ENCODE results near the gene CIBAR2. TPM values are rescaled to one million over a fixed set of nuclear protein-coding genes. Genes with fewer than 3 reads are reported as not detected.

The CIBAR2 gene
- total RNA-seq, 1 donor from 2014 or later = 4.9 TPM

DNA sequence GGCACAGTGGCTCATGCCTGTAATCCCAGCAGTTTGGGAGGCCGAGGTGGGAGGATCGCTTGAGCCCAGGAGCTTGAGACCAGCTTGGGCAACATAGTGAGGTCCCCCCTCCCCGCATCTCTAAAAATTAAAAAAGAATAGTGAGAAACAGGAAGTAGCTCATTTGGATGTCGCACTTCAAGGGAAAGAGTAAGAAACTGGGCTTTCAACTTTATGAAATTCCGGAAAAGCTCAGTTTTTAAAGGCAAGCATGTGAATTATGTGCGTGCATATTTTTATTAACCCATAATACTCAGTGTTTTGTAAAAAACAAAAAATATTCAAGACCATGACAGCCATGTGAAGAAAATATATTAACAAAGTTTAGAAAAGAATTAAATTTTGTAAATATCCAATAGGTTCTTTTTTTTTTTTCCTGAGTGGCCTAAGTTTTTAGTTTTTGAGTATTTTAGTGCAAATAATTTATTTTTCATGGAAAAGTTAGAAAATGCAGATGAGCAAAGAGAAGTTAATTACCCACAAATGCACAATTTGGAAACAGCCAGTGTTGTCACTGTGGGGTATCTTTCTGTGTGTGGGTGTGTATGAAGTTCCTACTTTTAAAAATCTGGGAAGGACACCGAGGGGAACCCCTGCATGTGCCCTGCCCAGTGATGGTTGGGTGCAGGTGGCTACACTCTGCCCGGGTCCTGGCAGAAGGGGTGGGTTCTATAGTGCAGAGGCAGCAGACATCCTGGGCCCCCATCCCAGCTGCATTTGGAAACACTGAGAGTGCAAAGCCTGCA lies 40.0 kb downstream of the CIBAR2 start:
- H3K4me1 Mint-ChIP-seq (ENCODE audit: unreplicated experiment) = peaks cover 8% of the 10 kb centered on the region
- H3K9me3 Mint-ChIP-seq = no peaks in the 10 kb centered on the region
- H3K27me3 Mint-ChIP-seq = no peaks in the 10 kb centered on the region
- H3K36me3 Mint-ChIP-seq = peaks cover 15% of the 10 kb centered on the region
- H3K27ac Mint-ChIP-seq = no peak overlapping the region
- DNase-seq (ENCODE audit: extremely low spot score, unreplicated experiment) = no peak
- TF ChIP-seq, protein P1, sequence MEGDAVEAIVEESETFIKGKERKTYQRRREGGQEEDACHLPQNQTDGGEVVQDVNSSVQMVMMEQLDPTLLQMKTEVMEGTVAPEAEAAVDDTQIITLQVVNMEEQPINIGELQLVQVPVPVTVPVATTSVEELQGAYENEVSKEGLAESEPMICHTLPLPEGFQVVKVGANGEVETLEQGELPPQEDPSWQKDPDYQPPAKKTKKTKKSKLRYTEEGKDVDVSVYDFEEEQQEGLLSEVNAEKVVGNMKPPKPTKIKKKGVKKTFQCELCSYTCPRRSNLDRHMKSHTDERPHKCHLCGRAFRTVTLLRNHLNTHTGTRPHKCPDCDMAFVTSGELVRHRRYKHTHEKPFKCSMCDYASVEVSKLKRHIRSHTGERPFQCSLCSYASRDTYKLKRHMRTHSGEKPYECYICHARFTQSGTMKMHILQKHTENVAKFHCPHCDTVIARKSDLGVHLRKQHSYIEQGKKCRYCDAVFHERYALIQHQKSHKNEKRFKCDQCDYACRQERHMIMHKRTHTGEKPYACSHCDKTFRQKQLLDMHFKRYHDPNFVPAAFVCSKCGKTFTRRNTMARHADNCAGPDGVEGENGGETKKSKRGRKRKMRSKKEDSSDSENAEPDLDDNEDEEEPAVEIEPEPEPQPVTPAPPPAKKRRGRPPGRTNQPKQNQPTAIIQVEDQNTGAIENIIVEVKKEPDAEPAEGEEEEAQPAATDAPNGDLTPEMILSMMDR (conservative IDR thresholded peaks at IDR 0.05) = no peak
- no peak overlapping the region for H3K4me3 Mint-ChIP-seq

DNA sequence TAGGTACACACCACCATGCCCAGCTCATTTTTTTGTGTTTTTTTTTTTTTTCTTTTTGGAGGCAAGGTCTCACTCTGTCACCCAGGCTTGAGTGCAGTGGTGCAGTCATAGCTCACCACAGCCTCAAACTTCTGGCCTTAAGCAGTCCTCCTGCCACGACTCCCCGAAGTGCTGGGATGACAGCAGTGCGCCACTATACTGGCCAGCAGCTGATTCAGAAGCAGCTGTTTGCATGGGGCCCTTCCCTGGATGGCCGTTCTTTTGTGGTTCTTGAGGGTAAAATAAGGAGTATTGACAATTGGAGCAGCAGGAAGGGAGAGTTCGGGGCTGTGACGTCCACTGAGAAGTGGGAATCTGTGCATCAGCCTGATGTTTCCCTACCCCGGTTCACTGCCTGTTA lies 43.1 kb downstream of the CIBAR2 start:
- H3K4me1 Mint-ChIP-seq (ENCODE audit: unreplicated experiment) = peaks cover 5% of the 10 kb centered on the region
- TF ChIP-seq, protein P1 (conservative IDR thresholded peaks at IDR 0.05) = no peak
- H3K9me3 Mint-ChIP-seq = no peaks in the 10 kb centered on the region
- no peak for DNase-seq (ENCODE audit: extremely low spot score, unreplicated experiment)
- no peaks in the 10 kb centered on the region for H3K27me3 Mint-ChIP-seq
- H3K4me3 Mint-ChIP-seq = no peak overlapping the region
- H3K36me3 Mint-ChIP-seq = peaks cover 4% of the 10 kb centered on the region
- no peak overlapping the region for H3K27ac Mint-ChIP-seq

DNA sequence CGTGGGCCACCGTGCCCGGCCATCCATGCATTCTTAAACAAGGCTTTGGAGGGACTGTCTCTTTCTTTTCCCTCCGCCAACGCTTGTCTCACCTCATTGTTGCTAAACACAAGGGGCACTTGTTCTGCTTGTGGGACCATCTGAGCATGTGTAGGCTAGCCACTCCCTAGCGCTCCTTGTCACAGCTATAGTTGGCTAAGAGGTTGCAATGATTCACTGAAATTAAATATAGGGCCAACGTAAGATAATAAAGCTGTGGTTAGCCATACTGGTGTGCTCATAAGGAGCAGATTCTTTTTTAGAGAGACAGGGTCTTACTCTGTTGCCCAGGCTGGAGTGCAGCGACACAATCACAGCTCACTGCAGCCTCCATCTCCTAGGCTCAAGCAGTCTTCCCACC lies 43.5 kb downstream of the CIBAR2 start:
- Mint-ChIP-seq H3K27ac (no peak overlapping the region), H3K4me3 (no peak overlapping the region), H3K9me3 (no peaks in the 10 kb centered on the region), H3K36me3 (peaks cover 4% of the 10 kb centered on the region), H3K4me1 (ENCODE audit: unreplicated experiment) (peaks cover 5% of the 10 kb centered on the region), H3K27me3 (no peaks in the 10 kb centered on the region)
- DNase-seq (ENCODE audit: extremely low spot score, unreplicated experiment) = no peak
- TF ChIP-seq, protein P1 (conservative IDR thresholded peaks at IDR 0.05) = no peak

DNA sequence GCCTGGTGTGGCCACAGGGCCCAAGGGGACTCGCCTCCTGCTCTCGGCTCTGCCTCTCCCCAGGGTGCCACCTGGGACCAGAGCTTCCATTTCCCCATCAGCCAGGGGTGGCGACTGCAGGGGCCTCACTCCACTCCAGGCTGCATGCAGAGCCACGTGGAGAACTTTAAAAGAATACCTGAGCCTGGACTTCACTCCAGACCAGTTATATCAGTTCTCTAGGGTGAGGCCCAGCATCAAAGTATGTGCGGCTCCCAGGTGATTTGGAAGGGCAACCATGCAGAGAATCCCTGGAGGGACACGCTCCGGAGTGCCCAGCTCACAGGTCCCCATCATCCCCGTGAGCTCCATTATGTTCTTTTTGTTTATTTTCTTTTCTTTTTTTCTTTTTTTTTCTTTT lies 44.8 kb downstream of the CIBAR2 start:
- TF ChIP-seq, protein P1 (conservative IDR thresholded peaks at IDR 0.05) = no peak
- H3K36me3 Mint-ChIP-seq = peaks cover 4% of the 10 kb centered on the region
- no peak overlapping the region for H3K4me3 Mint-ChIP-seq
- H3K27me3 Mint-ChIP-seq = no peaks in the 10 kb centered on the region
- no peak overlapping the region for H3K27ac Mint-ChIP-seq
- no peaks in the 10 kb centered on the region for H3K9me3 Mint-ChIP-seq
- no peak for DNase-seq (ENCODE audit: extremely low spot score, unreplicated experiment)
- H3K4me1 Mint-ChIP-seq (ENCODE audit: unreplicated experiment) = peaks cover 8% of the 10 kb centered on the region

DNA sequence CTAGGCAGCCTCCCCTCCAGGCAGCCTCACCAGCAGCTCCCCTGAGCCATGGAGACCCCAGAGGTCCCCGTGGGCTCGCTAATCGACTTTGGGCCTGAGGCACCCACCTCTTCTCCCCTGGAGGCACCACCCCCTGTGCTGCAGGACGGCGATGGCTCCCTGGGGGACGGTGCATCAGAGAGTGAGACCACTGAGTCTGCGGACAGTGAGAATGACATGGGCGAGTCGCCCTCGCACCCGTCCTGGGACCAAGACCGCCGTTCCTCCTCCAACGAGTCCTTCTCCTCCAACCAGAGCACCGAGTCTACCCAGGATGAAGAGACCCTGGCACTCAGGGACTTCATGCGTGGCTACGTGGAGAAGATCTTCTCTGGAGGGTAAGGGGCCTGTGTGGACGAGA lies 45.2 kb downstream of the CIBAR2 start:
- no peak overlapping the region for H3K4me3 Mint-ChIP-seq
- TF ChIP-seq, protein P1 (conservative IDR thresholded peaks at IDR 0.05) = no peak
- H3K27ac Mint-ChIP-seq = no peak overlapping the region
- no peaks in the 10 kb centered on the region for H3K27me3 Mint-ChIP-seq
- peaks cover 4% of the 10 kb centered on the region for H3K36me3 Mint-ChIP-seq
- no peak for DNase-seq (ENCODE audit: extremely low spot score, unreplicated experiment)
- peaks cover 8% of the 10 kb centered on the region for H3K4me1 Mint-ChIP-seq (ENCODE audit: unreplicated experiment)
- no peaks in the 10 kb centered on the region for H3K9me3 Mint-ChIP-seq

Measured in type B pancreatic cell (in vitro differentiated cells).